ENCODE results near the gene CELF2.

CELF2 gene

GRCh38 chr10:11004144-11005077 lies 13.3 kb upstream of the CELF2 start:
- no peak for DNase-seq (ENCODE audit: low spot score)

- DNase-seq (ENCODE audit: low spot score), result no peak
Observed at GRCh38 chr10:11005725-11006427, 11.8 kb upstream of the CELF2 start.

- no peak for DNase-seq (ENCODE audit: low spot score)
Observed at GRCh38 chr10:11006428-11006825, 11.2 kb upstream of the CELF2 start.

- DNase-seq (ENCODE audit: low spot score), result no peak
Observed at GRCh38 chr10:11007476-11008020, 10.1 kb upstream of the CELF2 start.

GRCh38 chr10:11009471-11010308 lies 8.0 kb upstream of the CELF2 start:
- no peak for DNase-seq (ENCODE audit: low spot score)

GRCh38 chr10:11010582-11010981 lies 7.1 kb upstream of the CELF2 start:
- no peak for DNase-seq (ENCODE audit: low spot score)

GRCh38 chr10:11011436-11011835 lies 6.2 kb upstream of the CELF2 start:
- DNase-seq (ENCODE audit: low spot score), result no peak

GRCh38 chr10:11011984-11012383 lies 5.7 kb upstream of the CELF2 start:
- peak; percentile 33 for DNase-seq (ENCODE audit: low spot score)

GRCh38 chr10:11012421-11013295 lies 5.0 kb upstream of the CELF2 start:
- DNase-seq (ENCODE audit: low spot score), result no peak

GRCh38 chr10:11013836-11014235 lies 3.8 kb upstream of the CELF2 start:
- DNase-seq (ENCODE audit: low spot score), result no peak

GRCh38 chr10:11014671-11015445 lies 2.8 kb upstream of the CELF2 start:
- no peak for DNase-seq (ENCODE audit: low spot score)

GRCh38 chr10:11015446-11015934 lies 2.2 kb upstream of the CELF2 start:
- DNase-seq (ENCODE audit: low spot score), result no peak

- no peak for DNase-seq (ENCODE audit: low spot score)
Observed at GRCh38 chr10:11017000-11017569, 587 bp upstream of the CELF2 start.

GRCh38 chr10:11018432-11018841 lies 765 bp downstream of the CELF2 start:
- DNase-seq (ENCODE audit: low spot score), result no peak

GRCh38 chr10:11018855-11019631 lies 1.4 kb downstream of the CELF2 start:
- no peak for DNase-seq (ENCODE audit: low spot score)

GRCh38 chr10:11019724-11020547 lies 2.3 kb downstream of the CELF2 start:
- DNase-seq (ENCODE audit: low spot score), result no peak

GRCh38 chr10:11020548-11020942 lies 2.9 kb downstream of the CELF2 start:
- no peak for DNase-seq (ENCODE audit: low spot score)

GRCh38 chr10:11022213-11022612 lies 4.5 kb downstream of the CELF2 start:
- DNase-seq (ENCODE audit: low spot score), result no peak
